GM20000 (cell line): Measurements from ENCODE around the gene NHS.

ENCODE experiments used
- DNase-seq: peaks from one replicate; pipeline ENCODE4 v3.0.0; 2012; ENCODE audit warnings: low spot score
- TF ChIP-seq, protein P1 (sequence below): IDR thresholded peaks from 2 replicates; pipeline ENCODE4 v1.5.1; 2012; ENCODE audit warnings: mild to moderate bottlenecking, control low read depth; ENCODE audit errors: extremely low read depth, missing control alignments

The NHS gene

DNA sequence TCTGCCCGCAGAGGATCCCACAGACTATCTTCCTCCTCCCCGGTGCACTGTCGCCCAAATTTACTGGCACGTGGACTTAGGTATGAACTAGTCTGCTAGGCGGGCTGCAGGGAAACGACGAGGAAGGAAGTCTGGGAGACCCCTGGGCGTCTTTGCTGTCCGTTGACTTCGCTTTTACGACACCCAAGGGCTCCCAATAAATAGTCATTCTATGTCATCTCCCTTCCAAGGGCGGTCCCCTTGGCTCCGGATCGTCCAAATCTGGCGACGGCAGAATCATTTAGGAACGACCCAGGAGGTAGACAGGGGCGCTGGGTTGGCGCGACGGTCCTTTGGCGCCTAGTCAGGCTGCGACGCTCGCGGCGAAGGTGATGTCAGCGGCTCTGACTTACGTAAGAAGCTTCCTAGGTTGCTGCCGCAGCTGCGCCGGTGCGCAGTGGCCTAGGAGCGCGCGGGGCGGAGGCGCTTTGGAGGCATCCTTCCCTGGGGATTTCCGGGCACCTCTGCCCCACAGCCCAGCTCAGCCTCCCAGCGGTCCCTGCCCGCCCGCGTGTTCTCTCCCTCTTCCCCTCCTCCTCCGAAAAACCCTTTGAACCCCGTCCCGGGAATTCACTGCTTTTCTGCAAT is 2.2 kb downstream of the NHS start:
- no peak for DNase-seq
- TF ChIP-seq, protein P1, sequence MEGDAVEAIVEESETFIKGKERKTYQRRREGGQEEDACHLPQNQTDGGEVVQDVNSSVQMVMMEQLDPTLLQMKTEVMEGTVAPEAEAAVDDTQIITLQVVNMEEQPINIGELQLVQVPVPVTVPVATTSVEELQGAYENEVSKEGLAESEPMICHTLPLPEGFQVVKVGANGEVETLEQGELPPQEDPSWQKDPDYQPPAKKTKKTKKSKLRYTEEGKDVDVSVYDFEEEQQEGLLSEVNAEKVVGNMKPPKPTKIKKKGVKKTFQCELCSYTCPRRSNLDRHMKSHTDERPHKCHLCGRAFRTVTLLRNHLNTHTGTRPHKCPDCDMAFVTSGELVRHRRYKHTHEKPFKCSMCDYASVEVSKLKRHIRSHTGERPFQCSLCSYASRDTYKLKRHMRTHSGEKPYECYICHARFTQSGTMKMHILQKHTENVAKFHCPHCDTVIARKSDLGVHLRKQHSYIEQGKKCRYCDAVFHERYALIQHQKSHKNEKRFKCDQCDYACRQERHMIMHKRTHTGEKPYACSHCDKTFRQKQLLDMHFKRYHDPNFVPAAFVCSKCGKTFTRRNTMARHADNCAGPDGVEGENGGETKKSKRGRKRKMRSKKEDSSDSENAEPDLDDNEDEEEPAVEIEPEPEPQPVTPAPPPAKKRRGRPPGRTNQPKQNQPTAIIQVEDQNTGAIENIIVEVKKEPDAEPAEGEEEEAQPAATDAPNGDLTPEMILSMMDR: no peak

DNA sequence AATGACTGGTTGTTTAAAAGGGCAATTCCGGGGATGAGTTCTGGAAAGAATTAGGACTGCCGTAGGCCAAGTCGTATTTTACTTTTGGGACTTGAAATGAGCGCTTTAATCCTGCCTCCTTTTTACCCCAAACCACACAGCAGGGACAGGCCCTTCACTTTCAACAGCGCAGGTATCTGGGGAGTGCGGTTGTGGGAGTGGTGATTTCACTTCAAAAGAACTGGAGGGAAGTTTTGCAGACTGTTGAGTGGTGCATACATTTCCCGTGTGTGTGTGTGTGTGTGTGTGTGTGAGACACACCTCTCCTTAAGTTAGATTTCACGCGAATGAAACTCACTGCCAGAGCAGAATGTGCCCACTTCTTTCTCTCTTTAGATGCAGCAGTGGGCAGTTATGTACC is 2.8 kb downstream of the NHS start:
- DNase-seq: no peak
- TF ChIP-seq, protein P1: no peak

DNA sequence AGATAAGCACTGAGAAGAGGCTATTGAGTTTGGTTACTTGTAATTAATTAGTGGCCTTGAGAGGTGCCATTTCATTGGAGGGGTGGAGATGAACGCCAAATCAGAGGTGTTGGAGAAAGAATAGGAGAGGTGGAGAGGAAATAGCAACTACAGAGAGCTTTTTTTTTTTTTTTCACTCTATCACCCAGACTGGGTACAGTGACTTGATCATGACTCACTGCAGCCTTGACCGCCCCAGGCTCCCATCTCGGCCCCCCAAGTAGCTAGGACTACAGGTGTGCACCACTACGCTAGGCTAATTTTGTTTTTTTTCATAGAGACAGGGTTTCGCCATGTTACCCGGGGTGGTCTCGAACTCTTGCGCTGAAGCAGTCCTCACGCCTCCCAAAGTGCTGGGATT is 5.2 kb downstream of the NHS start:
- TF ChIP-seq, protein P1: no peak
- DNase-seq: no peak

DNA sequence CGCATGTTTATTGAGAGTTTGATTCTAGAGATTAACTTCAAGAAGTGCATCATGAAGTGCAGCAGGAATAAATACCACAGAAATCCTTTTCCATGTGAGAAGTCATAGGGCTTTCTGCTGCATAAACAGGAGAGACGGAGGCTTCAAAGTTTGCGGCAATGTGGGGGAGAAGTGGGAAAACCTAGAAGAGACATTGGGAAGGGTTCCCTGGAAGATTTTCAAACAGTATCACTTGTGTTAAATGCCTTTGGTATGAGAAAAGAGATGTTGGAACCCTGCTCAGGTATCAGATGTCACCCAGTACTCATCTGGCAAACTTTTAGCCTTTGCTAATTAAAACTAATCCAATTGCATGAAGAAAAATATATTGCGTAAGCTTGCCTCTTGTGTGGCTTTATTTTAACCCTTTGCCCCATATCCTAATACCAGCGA is 15.4 kb downstream of the NHS start:
- TF ChIP-seq, protein P1: no peak
- DNase-seq: no peak

DNA sequence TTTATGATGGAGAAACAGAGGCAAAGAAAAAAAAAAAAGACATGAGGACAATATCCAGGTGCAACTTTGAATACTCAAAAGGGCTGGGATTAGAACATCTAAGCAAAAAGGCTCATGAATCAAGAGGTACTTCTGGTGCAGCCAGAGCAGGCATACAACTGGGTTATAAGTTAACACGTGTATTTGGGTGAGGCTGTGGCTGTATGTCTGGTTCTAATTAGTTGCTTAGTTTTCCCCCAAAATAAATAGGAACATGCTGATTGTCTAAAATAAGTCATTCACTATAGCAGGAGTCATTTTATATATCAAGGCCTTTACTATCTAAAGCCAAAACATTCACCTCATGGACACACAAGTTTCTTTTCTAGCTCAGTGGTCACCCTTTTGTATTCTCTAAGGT is 20.2 kb downstream of the NHS start:
- no peak for DNase-seq
- TF ChIP-seq, protein P1: no peak

DNA sequence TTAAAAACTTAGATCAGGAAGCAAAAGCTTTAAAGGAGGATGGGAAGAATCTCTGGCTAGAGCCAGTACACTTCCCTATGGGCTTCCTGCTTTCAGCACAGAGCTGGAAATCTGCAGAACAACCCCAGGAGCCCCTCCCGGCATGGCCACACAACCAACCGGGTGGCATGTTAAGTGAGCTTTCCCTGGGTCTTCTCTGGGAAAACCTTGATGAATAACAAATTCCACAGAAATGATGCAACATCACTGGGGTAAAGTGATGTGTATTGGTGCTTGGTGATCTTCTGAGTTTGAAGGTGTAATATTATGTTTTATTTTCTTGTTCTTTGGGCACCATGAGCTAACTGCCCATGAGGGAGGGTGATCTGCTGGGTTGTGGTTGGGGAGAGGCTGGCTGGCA is 22.1 kb downstream of the NHS start:
- DNase-seq: no peak
- TF ChIP-seq, protein P1: no peak

DNA sequence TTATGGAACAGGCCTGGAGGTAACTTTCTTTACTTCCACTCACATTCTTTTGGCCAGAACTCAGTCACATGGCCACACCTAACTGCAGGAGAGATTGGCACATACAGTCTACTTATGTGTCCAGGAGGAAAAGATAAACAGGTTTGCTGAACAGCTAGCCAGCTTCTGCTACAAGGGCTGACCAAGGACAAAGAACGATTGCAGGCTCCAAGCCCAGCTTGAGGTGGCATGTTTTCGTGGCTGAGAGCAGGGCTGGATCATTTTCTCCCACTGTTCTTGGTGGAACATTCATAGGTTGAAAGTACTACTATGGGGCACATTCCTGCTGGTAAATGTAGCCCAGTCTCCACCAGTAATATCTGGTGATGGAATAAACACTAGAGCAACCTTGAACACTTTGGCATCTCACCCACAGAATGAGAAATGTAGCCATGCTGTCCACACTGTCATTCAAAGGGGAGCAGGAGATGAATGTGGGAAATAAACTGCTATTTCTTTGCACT is 28.2 kb downstream of the NHS start:
- TF ChIP-seq, protein P1: no peak
- DNase-seq: no peak
